Small intestine (tissue), 7 donors: ENCODE results near the gene HPCA. TPM values are rescaled to one million over a fixed set of nuclear protein-coding genes. Genes with fewer than 3 reads are reported as not detected.

ENCODE experiments used
- DNase-seq, 2 donors: peaks; one replicate each; pipeline versions ENCODE4 v3.0.0 to v3.0.0-alpha.2; 2013
- FAIRE-seq: peaks from 2 replicates; lab custom pipeline; 2012; peaks lifted over from hg19 to GRCh38; lab: Jason Lieb, UNC
- H3K27ac ChIP-seq, 3 donors: one replicate each; pipeline ENCODE4 v1.5.1; 2013; ENCODE audit warnings: low read length in 2 of 3, mild to moderate bottlenecking in 2 of 3, control low read depth in 1 of 3, inconsistent platforms in 1 of 3, low read depth in 1 of 3, moderate library complexity in 1 of 3
- H3K27me3 ChIP-seq, 3 donors: one replicate each; pipeline ENCODE4 v1.6.1; 2013; ENCODE audit warnings: low read length in 3 of 3, inconsistent platforms in 1 of 3; ENCODE audit not compliant: control insufficient read depth in 3 of 3, insufficient read depth in 3 of 3
- H3K36me3 ChIP-seq, 3 donors: one replicate each; pipeline ENCODE4 v1.6.1; 2013; ENCODE audit warnings: low read length in 3 of 3, inconsistent platforms in 1 of 3, low read depth in 1 of 3, mild to moderate bottlenecking in 1 of 3, moderate library complexity in 1 of 3; ENCODE audit not compliant: control insufficient read depth in 3 of 3, insufficient read depth in 2 of 3
- H3K4me1 ChIP-seq, 3 donors: one replicate each; pipeline ENCODE4 v1.6.1; 2013; ENCODE audit warnings: low read length in 2 of 3, inconsistent platforms in 1 of 3, low read depth in 1 of 3, mild to moderate bottlenecking in 1 of 3, moderate library complexity in 1 of 3; ENCODE audit not compliant: control insufficient read depth in 3 of 3, insufficient read depth in 2 of 3
- H3K4me3 ChIP-seq, 3 donors: one replicate each; pipeline ENCODE4 v1.5.1; 2013; ENCODE audit warnings: low read length in 3 of 3, control low read depth in 1 of 3, inconsistent platforms in 1 of 3, low read depth in 1 of 3, mild to moderate bottlenecking in 1 of 3, moderate library complexity in 1 of 3
- H3K9me3 ChIP-seq, 2 donors: one replicate each; pipeline ENCODE4 v1.6.1; 2013; ENCODE audit warnings: low read depth in 1 of 2, low read length in 1 of 2; ENCODE audit not compliant: control insufficient read depth in 2 of 2, insufficient read depth in 1 of 2
- WGBS, 3 donors: extraction: QIAGEN DNeasy Blood & Tissue Kit; methylation state at CpG; one replicate each; pipeline ENCODE4 v1.1.7; 2013; 5-methylcytosine and 5-hydroxymethylcytosine counted together
- polyA plus RNA-seq, 4 donors: library from polyadenylated mRNA; stranded (reverse) in 3 of 4; unstranded in 1 of 4; fragments of 200-250 nt in 3 of 4; fragments of 120-200 nt in 1 of 4; gene quantifications; one replicate each; pipeline versions ENCODE4 v1.2.1 to v1.2.3, GENCODE V29; 2013
- donor health status: healthy with polysubstance abuse.
- donor health status: control.
- donor health status: control.
- donor health status: Bipolar disorder and iron deficiency.
- donor health status: healthy.

HPCA gene
- polyA plus RNA-seq, 4 donors: 0.96 to 2.9 (median 1.6) TPM; not detected in 1

DNA sequence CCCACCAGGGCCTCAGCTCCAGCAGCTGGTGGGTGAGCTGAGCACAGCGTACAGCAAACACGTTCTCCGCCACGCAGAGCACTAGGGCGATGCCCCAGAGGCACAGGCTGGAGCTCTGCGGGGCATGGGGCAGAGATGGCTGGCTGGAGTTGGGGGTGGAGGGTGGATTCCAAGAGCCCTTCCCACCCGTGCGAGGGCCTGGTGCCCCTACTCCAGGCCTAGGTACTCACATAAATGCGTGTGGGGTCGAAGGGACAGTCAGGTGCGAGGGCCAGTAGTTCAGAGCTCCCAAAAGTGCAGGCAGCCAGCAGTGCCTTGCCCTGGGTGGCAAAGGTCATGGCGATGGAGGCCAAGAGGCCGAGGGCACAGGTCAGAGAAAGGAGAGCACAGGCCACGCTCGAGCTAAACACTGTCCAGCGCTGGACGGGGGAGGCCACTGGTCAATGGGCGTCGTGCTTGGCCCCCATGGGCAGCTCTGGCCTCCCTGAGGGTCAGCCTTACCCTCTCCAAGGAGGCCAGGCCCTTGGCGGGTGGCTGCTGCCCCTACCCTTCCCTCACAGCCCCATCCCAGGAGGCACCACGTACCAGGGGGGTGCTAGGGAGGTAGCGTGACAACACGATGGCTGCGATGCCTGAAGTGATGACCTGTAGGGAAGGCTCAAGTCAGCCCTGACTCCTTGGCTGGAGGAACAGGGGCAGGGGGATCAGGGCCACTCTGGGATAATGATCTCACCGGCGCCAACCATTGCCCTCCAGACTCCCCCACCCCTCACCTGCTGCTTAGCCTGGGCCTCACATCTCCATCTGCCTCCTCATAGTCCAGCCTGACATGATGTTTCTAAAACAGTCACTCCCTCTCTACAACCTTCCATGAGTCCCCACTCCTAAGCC, 9.3 kb downstream of the HPCA start:
- Histone ChIP-seq H3K36me3 (peaks cover 0 to 29% (median 0%) of the 10 kb centered on the region in 3 donors), H3K27ac (no peak overlapping the region), H3K4me3 (no peak overlapping the region), H3K4me1 (peaks cover 0 to 14% (median 0%) of the 10 kb centered on the region in 3 donors), H3K27me3 (peaks cover 0 to 29% (median 0%) of the 10 kb centered on the region in 3 donors), H3K9me3 (no peaks in the 10 kb centered on the region)
- WGBS, 3 donors: 87 to 89% (median 88%) methylated on average over 26 of the region's 26 CpGs
- no peak for DNase-seq
- no peak for FAIRE-seq

DNA sequence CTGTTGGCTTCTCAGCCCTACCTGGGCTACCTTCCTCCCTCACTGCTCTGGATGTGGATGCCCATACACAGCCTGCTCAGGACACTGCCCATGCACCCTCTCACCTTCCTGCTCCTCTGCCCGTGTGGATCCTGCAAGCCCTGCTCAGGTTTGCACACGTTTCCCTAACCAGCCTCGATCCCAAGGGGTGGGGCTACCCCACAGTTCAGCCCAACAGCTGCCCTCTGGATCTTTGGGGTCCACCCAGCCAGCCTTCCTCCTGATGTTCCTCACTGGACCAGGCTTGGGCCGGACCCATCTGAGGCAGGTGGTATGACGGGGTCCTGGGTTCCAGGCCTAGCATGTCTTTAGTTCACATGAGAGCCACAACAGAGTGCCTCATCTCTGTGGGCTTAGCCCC, 10.2 kb downstream of the HPCA start:
- Histone ChIP-seq H3K27me3 (peaks cover 0 to 24% (median 0%) of the 10 kb centered on the region in 3 donors), H3K4me1 (peaks cover 0 to 18% (median 0%) of the 10 kb centered on the region in 3 donors), H3K9me3 (no peaks in the 10 kb centered on the region), H3K4me3 (no peak overlapping the region), H3K27ac (no peak overlapping the region), H3K36me3 (peaks cover 0 to 29% (median 0%) of the 10 kb centered on the region in 3 donors)
- no peak for DNase-seq
- no peak for FAIRE-seq
- 59 to 68% (median 63%) methylated on average over 5 of the region's 5 CpGs for WGBS, 3 donors

DNA sequence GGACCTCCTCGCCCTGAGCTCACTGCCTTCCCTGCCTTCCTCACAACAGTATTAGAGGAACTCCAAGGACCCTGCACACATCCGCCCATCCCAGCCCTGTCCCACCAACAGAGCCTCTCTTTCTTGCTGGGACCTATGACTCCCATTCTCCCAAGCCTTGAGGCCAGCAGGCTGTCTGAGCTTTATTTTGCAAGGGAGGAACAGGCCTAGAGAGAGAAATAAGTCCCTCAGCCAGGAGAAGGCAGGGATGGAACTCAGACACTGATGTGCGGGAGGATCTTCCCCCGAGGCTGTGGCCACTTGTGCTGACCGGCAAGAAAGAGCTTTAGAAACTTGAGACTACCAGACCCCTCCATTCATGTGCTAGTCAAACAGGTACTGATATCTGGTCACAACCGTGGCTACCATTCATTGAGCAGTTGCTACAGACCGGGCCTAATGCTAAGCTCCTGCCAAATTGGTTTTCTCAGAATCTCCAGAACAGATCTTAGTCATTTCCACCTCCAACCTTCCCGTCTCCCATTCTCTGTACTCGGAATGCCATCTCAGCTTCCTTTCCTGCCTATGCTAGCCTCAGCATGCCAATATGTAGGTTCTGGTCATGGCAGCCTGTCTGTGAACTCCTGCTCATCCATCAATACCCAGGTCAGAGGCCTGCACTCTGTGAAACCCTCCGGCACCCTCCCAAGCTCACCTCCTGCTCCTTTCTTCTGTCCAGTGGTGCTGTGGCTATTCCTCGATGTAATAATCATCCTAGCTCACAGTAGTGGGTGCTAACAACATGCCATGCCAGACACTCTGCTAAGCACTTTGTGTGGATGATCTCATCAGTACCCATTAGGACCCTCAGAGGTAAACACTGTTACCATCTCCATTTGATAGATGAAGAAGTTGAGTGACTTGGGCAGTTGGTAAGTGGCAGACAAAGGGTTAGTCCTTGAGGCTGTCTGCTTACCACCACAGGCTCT, 11.1 kb downstream of the HPCA start:
- WGBS, 3 donors: 78 to 86% (median 81%) methylated on average over 11 of the region's 11 CpGs
- no peaks in the 10 kb centered on the region for H3K9me3 ChIP-seq
- DNase-seq: no peak
- peaks cover 0 to 17% (median 0%) of the 10 kb centered on the region in 3 donors for H3K4me1 ChIP-seq
- H3K27ac ChIP-seq: no peak overlapping the region
- peaks cover 0 to 29% (median 0%) of the 10 kb centered on the region in 3 donors for H3K36me3 ChIP-seq
- no peak for FAIRE-seq
- H3K27me3 ChIP-seq: peaks cover 0 to 15% (median 0%) of the 10 kb centered on the region in 3 donors
- no peak overlapping the region for H3K4me3 ChIP-seq

DNA sequence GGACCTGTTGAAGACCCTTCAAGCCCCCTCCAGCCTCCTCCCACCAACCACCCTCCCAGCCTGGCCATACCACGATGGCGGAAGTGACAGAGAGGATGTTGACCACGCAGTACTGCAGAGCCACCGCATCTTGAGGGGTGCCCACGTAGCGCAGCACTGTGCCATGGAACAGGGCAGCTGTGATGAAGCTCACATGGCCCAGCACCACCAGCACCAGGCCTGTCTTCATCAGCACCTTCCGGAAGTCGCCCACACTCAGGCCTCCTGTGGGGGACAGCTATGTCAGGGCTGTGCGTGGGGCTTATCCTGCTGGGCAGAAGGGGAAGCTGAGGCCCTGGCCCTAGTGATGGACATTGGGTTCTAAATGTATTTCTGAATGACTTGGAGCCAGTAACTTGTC, 11.8 kb downstream of the HPCA start:
- no peak for DNase-seq
- Histone ChIP-seq H3K9me3 (no peaks in the 10 kb centered on the region), H3K4me3 (no peak overlapping the region), H3K27ac (no peak overlapping the region), H3K4me1 (peaks cover 0 to 14% (median 0%) of the 10 kb centered on the region in 3 donors), H3K27me3 (peaks cover 0 to 11% (median 3%) of the 10 kb centered on the region in 3 donors), H3K36me3 (peaks cover 0 to 29% (median 0%) of the 10 kb centered on the region in 3 donors)
- 91 to 92% (median 92%) methylated on average over 9 of the region's 9 CpGs for WGBS, 3 donors
- FAIRE-seq: no peak

DNA sequence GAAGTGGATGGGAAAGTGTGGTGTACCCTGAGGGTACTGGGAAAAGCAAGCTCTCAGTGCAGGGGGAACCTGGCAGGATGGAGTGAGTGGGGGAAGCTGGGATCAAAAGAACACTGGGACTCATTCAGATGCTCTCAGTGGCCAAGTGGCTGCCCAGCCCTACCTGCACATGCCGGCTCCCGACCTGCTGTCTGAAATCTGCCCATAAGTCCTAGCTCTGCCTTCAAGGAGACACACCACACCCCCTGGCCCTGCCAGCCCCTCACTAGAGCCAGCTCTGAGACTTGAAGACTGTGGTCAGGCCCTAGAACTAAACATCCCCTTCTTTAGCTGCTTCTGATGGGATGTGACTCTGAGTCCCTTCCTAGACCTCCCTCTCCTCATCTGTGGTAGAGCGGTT, 12.7 kb downstream of the HPCA start:
- FAIRE-seq (no peak), DNase-seq (no peak)
- Histone ChIP-seq H3K27me3 (peaks cover 0 to 7% (median 3%) of the 10 kb centered on the region in 3 donors), H3K9me3 (no peaks in the 10 kb centered on the region), H3K4me1 (peaks cover 0 to 9% (median under 1%) of the 10 kb centered on the region in 3 donors), H3K4me3 (no peak overlapping the region), H3K27ac (no peak overlapping the region), H3K36me3 (peaks cover 0 to 29% (median 0%) of the 10 kb centered on the region in 3 donors)
- 81 to 92% (median 86%) methylated on average over 3 of the region's 3 CpGs for WGBS, 3 donors

DNA sequence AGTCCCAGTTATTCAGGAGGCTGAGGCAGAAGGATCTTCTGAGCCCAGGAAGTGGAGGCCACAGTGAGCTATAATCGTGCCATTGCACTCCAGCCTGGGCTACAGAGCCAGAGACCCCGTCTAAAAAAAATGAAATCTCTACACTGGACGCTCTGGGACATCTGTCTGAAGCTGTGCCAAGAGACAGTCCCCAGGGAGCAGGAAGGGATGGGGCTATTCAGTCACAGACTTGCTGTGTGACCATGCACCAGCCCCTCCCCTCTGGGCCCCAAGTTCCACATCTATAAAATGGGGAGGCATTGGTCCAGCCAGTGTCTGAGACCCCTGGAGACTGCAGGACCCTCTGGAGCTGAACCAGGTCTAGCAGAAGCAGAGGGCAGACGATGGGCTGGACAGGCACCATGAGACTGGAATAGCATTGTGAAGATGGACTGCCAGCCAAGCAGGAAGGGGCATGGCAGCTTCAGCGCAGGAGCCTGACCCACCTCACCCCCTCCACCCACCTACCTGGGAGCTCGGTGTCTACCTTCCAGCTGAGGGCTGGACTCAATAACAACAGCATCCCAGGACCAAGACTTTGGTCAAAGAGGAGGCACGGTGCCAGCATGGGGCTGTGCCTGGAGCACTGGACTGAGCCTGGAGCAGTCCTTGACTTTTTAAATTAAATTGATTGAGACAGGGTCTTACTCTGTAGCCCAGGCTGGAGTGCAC, 13.4 kb downstream of the HPCA start:
- Histone ChIP-seq H3K9me3 (no peaks in the 10 kb centered on the region), H3K4me1 (peaks cover 0 to 16% (median 2%) of the 10 kb centered on the region in 3 donors), H3K4me3 (peak overlapping the region in 2 of 3 donors; percentile 73 to 78), H3K27ac (no peak overlapping the region), H3K36me3 (peaks cover 0 to 25% (median 0%) of the 10 kb centered on the region in 3 donors), H3K27me3 (peaks cover 0 to 7% (median 3%) of the 10 kb centered on the region in 3 donors)
- 46 to 66% (median 58%) methylated on average over 7 of the region's 7 CpGs for WGBS, 3 donors
- DNase-seq (peak in 1 of 2 donors; percentile 55), FAIRE-seq (no peak)

DNA sequence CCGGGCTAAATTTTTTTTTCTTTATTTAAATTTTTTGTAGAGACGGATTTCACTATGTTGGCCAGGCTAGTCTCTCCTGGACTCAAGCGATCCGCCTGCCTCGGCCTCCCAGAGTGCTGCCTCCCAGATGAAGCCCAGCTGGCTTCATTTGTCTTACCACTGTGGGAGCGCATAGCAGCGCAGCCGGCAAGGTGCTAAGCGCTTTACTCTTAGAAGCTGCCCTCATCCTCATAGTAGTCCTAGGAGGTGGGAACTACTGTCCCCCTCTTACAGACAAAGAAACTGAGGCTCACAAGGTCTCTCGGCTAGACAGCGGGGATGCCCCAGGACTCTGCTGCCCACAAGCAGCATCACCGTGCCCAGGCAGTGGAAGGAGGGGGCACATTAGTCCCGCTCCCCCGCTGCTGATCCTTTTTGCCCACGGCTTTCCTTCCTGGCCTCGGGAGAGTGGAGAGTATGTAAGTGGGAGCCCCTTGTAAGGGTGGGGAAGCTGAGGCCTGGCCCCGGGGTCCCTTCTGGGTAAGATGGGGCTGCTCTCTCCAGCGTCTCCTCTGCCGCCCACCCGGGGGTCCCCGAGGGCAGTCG, 14.2 kb downstream of the HPCA start:
- H3K4me1 ChIP-seq: peaks cover 0 to 19% (median 2%) of the 10 kb centered on the region in 3 donors
- peak overlapping the region; percentile 56 to 78 (median 73) for H3K4me3 ChIP-seq
- H3K36me3 ChIP-seq: peaks cover 0 to 20% (median 0%) of the 10 kb centered on the region in 3 donors
- FAIRE-seq: no peak
- DNase-seq: peak in 1 of 2 donors; percentile 42
- H3K9me3 ChIP-seq: no peaks in the 10 kb centered on the region
- 3 to 19% (median 14%) methylated on average over 20 to 22 of the region's 22 CpGs for WGBS, 3 donors
- peaks cover 0 to 7% (median 3%) of the 10 kb centered on the region in 3 donors for H3K27me3 ChIP-seq
- peak overlapping the region in 2 of 3 donors; percentile 67 to 85 for H3K27ac ChIP-seq
